HG03066 (cell line): ENCODE measurements around the gene GPC6.

Source experiments
- ATAC-seq: cut with Tn5 transposase; IDR thresholded peaks from one replicate; pipeline ENCODE4 v1.9.1; 2021; ENCODE audit warnings: low read depth; ENCODE audit not compliant: unreplicated experiment

Gene GPC6

GRCh38 chr13:93714171-93714570 lies 487.6 kb downstream of the GPC6 start:
- no peak for ATAC-seq

GRCh38 chr13:93715866-93716265 lies 489.3 kb downstream of the GPC6 start:
- no peak for ATAC-seq

- no peak for ATAC-seq
These were observed 490.0 kb downstream of the GPC6 start for GRCh38 chr13:93716623-93717022.

GRCh38 chr13:93721483-93721882 lies 494.9 kb downstream of the GPC6 start:
- ATAC-seq, result no peak

- no peak for ATAC-seq
These were observed 496.7 kb downstream of the GPC6 start for GRCh38 chr13:93723316-93723715.

GRCh38 chr13:93724187-93724586 lies 497.6 kb downstream of the GPC6 start:
- no peak for ATAC-seq

- ATAC-seq, result no peak
These were observed 499.8 kb downstream of the GPC6 start for GRCh38 chr13:93726173-93726957.

- no peak for ATAC-seq
These were observed 500.9 kb downstream of the GPC6 start for GRCh38 chr13:93727211-93728141.

GRCh38 chr13:93729383-93729782 lies 502.8 kb downstream of the GPC6 start:
- ATAC-seq, result no peak

- no peak for ATAC-seq
These were observed 504.2 kb downstream of the GPC6 start for GRCh38 chr13:93730780-93731179.

- no peak for ATAC-seq
These were observed 505.6 kb downstream of the GPC6 start for GRCh38 chr13:93732186-93732585.

- no peak for ATAC-seq
These were observed 509.5 kb downstream of the GPC6 start for GRCh38 chr13:93736081-93736480.

- ATAC-seq, result no peak
These were observed 510.3 kb downstream of the GPC6 start for GRCh38 chr13:93736909-93737308.

GRCh38 chr13:93740334-93740733 lies 513.7 kb downstream of the GPC6 start:
- no peak for ATAC-seq

GRCh38 chr13:93744033-93744432 lies 517.4 kb downstream of the GPC6 start:
- ATAC-seq, result no peak

GRCh38 chr13:93744886-93745285 lies 518.3 kb downstream of the GPC6 start:
- no peak for ATAC-seq

GRCh38 chr13:93745884-93746283 lies 519.3 kb downstream of the GPC6 start:
- ATAC-seq, result no peak

- ATAC-seq, result no peak
These were observed 520.0 kb downstream of the GPC6 start for GRCh38 chr13:93746589-93746988.

- ATAC-seq, result no peak
These were observed 524.1 kb downstream of the GPC6 start for GRCh38 chr13:93750676-93751075.

GRCh38 chr13:93751117-93751516 lies 524.5 kb downstream of the GPC6 start:
- ATAC-seq, result no peak

GRCh38 chr13:93752541-93752940 lies 525.9 kb downstream of the GPC6 start:
- ATAC-seq, result no peak

GRCh38 chr13:93753639-93754038 lies 527.0 kb downstream of the GPC6 start:
- ATAC-seq, result no peak
